ENCODE results near the gene TTC39B.

The TTC39B gene

GRCh38 chr9:15299374-15299939 is 7.6 kb downstream of the TTC39B start:
- DNase-seq, result no peak

- DNase-seq, result no peak
Observed at GRCh38 chr9:15298362-15298761, 8.7 kb downstream of the TTC39B start.

- DNase-seq, result no peak
Observed at GRCh38 chr9:15295761-15296405, 11.1 kb downstream of the TTC39B start.

GRCh38 chr9:15294604-15295003 is 12.4 kb downstream of the TTC39B start:
- DNase-seq, result no peak

- DNase-seq, result peak; percentile 55
Observed at GRCh38 chr9:15293804-15294316, 13.2 kb downstream of the TTC39B start.

GRCh38 chr9:15293084-15293483 is 13.9 kb downstream of the TTC39B start:
- DNase-seq, result no peak

GRCh38 chr9:15289603-15290002 is 17.4 kb downstream of the TTC39B start:
- no peak for DNase-seq

- DNase-seq, result no peak
Observed at GRCh38 chr9:15287309-15287708, 19.7 kb downstream of the TTC39B start.

GRCh38 chr9:15286161-15286821 is 20.7 kb downstream of the TTC39B start:
- no peak for DNase-seq

- DNase-seq, result no peak
Observed at GRCh38 chr9:15282567-15283285, 24.3 kb downstream of the TTC39B start.

GRCh38 chr9:15280647-15281046 is 26.4 kb downstream of the TTC39B start:
- no peak for DNase-seq

- DNase-seq, result no peak
Observed at GRCh38 chr9:15278839-15279238, 28.2 kb downstream of the TTC39B start.

- DNase-seq, result no peak
Observed at GRCh38 chr9:15278091-15278687, 28.8 kb downstream of the TTC39B start.

GRCh38 chr9:15277400-15278090 is 29.5 kb downstream of the TTC39B start:
- DNase-seq, result peak; percentile 76

- DNase-seq, result no peak
Observed at GRCh38 chr9:15276328-15276938, 30.6 kb downstream of the TTC39B start.

GRCh38 chr9:15274425-15274824 is 32.6 kb downstream of the TTC39B start:
- no peak for DNase-seq

GRCh38 chr9:15272377-15272928 is 34.6 kb downstream of the TTC39B start:
- no peak for DNase-seq

- no peak for DNase-seq
Observed at GRCh38 chr9:15271403-15271802, 35.6 kb downstream of the TTC39B start.

- DNase-seq, result no peak
Observed at GRCh38 chr9:15268782-15269181, 38.2 kb downstream of the TTC39B start.

GRCh38 chr9:15268317-15268716 is 38.7 kb downstream of the TTC39B start:
- no peak for DNase-seq

- DNase-seq, result no peak
Observed at GRCh38 chr9:15264918-15265317, 42.1 kb downstream of the TTC39B start.

GRCh38 chr9:15262581-15262980 is 44.4 kb downstream of the TTC39B start:
- DNase-seq, result no peak

Measured in midbrain (tissue), 1 donor.